Islet precursor cell (in vitro differentiated cells): ENCODE results near the gene SIPA1L3.

Experiments
- DNase-seq: peaks from one replicate; pipeline ENCODE4 v3.0.0-alpha.2; 2018

SIPA1L3 gene

DNA sequence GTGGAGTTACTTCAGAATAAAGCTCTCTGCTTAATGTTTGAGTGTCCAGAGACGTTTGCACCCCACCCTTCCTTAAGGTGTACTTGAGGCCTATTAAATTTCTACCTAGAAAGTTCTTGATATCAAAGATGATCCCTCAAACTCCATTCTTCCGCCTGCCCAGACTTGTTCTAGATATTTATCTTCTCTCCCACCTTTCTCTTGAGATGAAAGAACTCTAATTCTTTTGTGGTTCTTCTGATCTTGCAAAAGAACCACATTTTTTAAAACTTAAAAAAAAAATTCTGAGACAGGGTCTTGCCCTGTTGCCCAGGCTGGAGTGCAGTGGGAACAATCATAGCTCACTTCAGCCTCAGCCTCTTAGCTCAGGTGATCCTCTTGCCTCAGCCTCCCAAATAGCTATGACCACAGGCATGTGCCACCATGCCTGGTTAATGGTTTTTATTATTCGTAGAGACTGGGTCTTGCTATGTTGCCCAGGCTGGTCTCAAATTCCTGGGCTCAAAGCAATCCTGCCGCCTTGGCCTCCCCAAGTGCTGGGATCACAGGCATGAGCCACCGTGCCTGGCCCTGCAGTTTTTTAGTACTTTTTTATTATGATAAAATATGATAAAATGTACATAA lies 94.3 kb downstream of the SIPA1L3 start:
- no peak for DNase-seq

DNA sequence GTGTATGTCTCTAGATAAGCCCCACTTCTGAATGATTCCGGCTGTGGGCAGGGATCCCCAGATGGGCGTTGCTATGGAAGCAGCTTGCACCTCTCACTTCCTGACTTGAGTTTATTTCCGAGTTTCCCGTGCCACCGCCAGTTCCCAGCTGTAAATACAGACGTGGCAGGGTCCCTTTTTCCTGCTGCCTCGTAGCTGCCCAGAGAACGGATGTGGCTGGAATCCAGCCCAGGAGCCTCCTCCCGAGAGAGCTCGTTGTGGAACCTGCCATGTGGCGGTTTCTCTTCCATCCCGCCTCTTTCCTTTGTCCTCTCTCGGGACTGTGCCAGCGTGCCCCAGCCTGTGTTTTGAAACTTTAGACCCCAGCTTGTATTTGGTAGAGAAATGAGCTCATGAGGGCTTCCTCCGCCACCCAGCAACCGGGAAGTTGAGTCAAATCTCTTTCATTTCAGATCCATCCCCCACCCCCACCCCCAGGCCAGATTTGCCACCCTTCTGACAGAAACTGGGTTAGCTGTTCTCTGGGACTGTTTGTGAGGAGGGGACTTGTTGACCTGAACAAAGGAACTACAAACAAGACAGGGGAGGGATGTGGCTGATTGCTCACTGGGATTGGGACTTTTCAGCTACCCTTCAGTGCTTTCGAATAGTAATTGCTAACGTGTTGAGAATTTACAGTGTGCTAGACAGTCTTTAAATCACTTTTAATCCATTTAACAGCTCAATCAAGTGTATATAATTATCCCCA lies 96.6 kb downstream of the SIPA1L3 start:
- peak; percentile 78 for DNase-seq

- DNase-seq, result peak; percentile 61
Measured at GRCh38 chr19:38004186-38004520, 97.1 kb downstream of the SIPA1L3 start.

- peak; percentile 91 for DNase-seq
Measured at GRCh38 chr19:38004521-38005223, 97.7 kb downstream of the SIPA1L3 start.

GRCh38 chr19:38005224-38005614 lies 98.2 kb downstream of the SIPA1L3 start:
- DNase-seq, result no peak

DNA sequence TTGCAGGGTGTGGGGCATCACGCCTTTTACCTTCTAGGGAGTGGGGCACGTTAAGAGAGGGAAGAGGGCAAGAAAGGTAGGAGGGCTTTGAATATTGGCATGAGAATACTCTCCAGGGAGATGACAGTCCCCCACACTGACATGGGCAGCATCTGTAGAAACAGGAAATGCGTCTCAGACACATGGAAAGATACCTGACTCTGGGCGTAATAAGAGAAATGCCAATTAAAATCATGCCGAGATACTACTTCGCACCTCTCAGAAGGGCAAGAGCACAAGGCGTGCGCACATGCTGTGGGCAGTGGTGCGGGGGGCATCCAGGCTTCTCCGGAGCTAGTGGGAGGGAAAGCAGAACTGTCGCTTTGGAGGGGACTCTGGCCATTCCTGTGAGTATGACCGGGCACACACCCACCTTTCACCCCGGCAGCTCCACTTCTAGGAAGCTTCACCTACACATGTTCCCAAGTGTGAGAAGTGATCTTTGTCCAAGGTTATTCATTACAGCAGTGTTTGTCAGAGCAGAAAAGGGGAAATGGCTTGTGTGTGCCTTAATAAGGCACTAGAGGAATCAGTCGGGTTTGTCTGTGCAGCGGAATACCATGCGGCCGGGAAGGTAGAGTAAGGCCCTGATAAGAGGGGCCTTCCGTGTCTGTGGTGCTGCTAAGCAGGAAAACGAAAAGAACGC lies 99.5 kb downstream of the SIPA1L3 start:
- no peak for DNase-seq

DNA sequence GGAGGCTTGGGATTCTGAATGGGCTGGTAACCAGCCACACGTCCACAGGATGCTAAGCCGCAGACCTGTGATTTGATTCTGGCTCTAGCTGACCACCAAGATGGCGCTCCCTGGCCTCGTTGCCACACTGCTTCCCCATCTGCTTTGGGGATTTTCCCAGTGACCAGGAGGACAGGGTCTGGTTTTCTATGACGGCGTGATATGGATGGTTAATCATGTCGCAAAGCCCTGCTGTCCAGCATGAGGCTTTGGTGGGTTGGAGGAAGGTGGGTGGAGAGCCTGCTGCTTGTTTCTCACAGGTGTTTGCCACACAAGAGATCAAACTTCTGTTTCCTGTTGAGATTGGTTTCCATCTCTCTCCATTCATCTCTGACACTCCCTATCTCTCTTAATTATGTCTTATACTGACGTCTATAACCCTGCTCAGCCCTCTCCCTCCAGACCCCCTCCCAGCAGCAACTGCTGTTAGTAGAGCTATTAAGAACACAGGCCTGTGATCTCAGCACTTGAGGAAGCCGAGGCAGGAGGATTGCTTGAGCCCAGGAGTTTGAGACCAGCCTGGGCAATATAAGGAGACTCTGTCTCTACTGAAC lies 102.7 kb downstream of the SIPA1L3 start:
- DNase-seq, result no peak

DNA sequence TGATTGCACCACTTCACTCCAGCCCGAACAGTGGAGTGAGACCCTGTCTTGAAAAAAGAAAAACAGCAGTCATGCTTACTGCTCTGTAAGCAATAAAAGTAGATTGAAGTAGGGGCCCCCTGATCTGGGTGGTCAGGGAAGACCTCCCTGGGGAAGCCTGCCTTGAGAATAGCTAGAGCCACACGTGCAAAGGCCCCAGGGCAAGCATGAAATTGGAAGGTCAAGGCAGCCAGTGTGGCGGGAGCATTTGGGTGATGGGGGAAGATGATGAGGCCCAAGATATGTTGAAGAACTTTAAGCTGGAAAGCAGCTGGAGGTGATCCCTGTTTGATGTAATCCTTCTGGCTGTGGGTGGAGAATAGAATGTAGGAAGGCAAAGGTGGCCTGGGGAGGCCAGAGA lies 104.4 kb downstream of the SIPA1L3 start:
- DNase-seq, result no peak

DNA sequence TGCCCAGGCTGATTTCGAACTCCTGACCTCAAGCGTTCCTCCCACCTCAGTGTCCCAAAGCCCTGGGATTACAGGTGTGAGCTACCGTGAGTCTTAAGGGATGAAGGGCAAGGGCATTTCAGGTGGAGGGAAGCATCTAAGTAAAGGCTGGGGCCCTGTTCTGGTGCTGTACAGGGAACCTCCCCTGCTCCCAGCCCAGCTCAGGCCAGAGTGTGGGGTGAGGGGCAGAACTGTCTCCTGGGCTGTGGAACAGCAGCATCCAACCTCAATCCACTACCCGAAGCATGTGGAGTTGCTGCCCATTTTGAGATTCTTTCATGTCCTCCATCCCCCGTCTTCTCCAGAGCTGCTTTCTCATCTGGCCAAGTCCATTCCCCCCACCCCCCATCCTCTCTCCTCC lies 105.3 kb downstream of the SIPA1L3 start:
- no peak for DNase-seq

- no peak for DNase-seq
Measured at GRCh38 chr19:38012944-38013343, 105.9 kb downstream of the SIPA1L3 start.

- no peak for DNase-seq
Measured at GRCh38 chr19:38013913-38014580, 107.0 kb downstream of the SIPA1L3 start.

DNA sequence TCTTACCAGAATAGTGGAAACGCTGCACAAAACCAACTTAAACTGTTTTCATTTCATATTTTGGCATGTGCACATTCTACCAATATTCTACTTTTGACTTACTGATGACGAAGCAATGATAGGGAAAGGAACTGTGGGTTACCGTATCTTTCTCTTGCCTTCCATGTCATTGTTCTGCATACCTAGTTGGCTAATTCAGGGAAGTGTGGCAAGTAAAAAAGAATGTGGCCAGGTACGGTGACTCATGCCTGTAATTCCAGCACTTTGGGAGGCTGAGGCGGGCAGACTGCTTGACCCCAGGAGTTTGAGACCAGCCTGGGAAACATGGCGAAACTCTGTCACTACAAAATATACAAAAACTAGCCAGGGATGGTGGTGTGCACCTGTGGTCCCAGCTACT lies 108.2 kb downstream of the SIPA1L3 start:
- DNase-seq, result peak; percentile 78

DNA sequence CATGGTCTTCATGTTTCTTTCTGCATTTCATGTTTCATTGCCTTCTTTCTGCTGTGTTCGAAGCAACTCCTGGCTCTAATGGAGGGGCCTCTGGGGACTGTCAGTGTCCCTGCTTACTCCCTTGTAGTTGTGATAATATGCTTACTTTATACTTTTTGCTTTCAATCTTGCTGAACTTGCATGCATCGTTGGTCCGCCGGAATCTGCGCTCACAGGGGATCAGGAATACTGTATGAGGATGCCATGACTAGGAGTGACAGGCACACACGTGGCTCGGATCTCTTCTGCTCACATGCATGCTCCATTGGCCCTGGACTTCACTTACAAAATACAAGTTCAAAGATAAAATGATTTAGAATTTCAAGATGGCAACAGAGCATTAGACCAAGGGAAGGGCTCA lies 108.8 kb downstream of the SIPA1L3 start:
- no peak for DNase-seq

GRCh38 chr19:38017401-38018151 lies 110.6 kb downstream of the SIPA1L3 start:
- no peak for DNase-seq

DNA sequence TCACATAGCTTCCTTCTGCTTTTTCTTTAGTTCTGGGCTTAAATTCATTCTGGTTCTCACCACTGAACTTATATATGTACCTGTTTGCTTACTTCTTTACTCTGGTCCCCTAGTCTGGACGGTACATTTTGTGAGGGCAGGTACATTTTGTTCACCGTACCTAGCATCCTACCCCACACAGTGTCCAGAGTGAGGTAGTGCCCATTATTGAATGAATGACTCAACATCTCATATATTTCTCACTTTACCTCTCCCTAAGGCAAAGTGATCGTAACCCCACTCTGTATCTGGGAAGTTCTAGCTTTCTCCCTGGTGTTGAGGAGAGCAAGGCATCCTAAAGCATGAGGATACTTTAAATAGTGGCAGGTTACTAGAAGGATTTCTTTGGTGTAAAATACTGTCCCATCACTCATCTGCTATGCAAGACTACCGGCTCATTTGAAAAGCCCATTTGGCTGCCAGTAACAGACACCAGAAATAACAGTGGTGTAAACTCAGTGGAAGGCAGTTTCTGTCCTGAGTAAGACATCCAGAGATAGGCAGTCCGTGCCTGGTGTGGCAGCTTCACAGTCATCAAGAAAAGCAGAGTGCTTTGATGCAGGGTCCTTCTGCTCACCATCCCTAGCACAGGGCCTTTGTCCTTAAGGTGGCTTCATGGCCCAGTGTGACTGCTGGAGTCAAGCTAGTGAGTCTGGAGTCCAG lies 111.8 kb downstream of the SIPA1L3 start:
- DNase-seq, result no peak

DNA sequence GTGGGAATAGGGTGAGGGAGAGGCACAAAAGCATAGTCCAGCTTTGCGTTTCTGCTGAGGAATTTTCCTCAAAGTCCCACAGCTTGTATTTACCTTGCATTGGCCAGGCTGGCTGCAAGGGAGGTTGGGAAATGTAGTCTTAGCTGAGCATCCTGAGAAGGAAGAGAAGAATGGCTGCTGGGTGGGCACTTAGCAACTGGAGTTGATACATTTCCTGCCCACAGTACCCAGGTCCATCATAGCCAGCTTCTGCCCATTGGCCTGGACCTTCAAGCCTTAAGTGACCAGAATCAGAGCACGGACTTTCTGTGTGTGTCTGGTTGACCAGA lies 112.4 kb downstream of the SIPA1L3 start:
- no peak for DNase-seq

DNA sequence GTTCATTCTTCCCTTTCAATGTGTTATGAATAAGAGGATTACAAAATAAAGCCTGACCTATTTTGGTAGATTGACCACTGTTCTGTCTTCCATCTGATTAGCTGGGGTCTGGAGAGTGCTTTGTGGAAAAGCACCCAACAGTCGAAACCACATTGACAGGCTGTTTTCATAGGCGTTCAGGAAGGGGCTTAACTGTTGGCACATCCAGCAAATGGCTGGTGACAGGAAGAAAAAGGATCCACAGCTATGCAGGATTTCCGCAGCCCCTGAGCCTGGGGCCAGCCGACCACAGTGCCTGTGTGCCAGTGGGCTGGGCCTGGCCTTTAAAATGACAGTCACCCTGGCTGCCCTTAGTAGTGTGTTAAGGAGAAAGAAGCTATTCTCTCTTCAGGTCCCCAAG lies 113.3 kb downstream of the SIPA1L3 start:
- DNase-seq, result no peak

DNA sequence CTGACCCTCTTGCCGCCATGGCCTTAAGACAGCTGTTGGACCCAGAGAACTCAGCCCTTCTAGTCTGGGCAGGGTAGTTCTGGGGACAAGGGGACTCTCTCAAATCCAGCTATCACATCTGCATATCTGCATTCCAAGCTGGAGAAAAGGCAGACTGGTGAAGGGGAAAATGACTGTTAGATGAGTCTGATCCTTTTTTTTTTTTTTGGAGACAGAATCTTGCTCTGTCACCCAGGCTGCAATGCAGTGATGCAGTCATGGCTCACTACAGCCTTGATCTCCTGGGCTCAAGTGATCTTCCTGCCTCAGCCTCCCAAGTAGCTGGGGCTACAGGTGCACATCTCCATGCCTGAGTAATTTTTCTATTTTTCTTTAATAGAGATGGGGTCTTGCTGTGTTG lies 114.3 kb downstream of the SIPA1L3 start:
- no peak for DNase-seq

GRCh38 chr19:38022791-38023670 lies 116.0 kb downstream of the SIPA1L3 start:
- DNase-seq, result no peak
